ENCODE data around the gene SLAMF1. TPM values are rescaled to one million over a fixed set of nuclear protein-coding genes. Genes with fewer than 3 reads are reported as not detected.
"Not testable (repeated sequence)": the region's sequence is repeated elsewhere in the genome, so short reads cannot be mapped to it uniquely, and the experiment has no call there.

SLAMF1 gene
- total RNA-seq: under 1 TPM; 0.20 to 0.42 (median 0.28) TPM
- long read RNA-seq, partial matches to known transcripts: 1 of 1 reads
- long read RNA-seq, other reads (novel, unspliced or antisense): 0 of 1 reads

- intact Hi-C loops (cut with DNase I): no loop called here
- TF ChIP-seq CTCF (IDR thresholded peaks at IDR 0.05): no peak
- TF ChIP-seq POLR2A (IDR thresholded peaks at IDR 0.05): no peak
- Histone ChIP-seq H3K27me3 (no peaks in the 10 kb centered on the region), H3K4me1 (no peaks in the 10 kb centered on the region), H3K36me3 (no peaks in the 10 kb centered on the region), H3K27ac (no peak within 1 kb of the TSS), H3K4me3 (no peak within 1 kb of the TSS), H3K9me3 (no peaks in the 10 kb centered on the region)
- WGBS (ENCODE audit: insufficient coverage, low coverage, low lambda C conversion rate, missing lambda C conversion rate): 38% methylated on average over 8 of the region's 11 CpGs
- DNase-seq: no peak
- peak in 3 of 4 donors; percentile 30 to 45 (median 41) for ATAC-seq
These were observed at the start of gene SLAMF1 for GRCh38 chr1:160646711-160647328. Gene SLAMF1 (minus strand): TSS chr1:160647044. CDS start chr1:160646945, 99 bp downstream.

GRCh38 chr1:160692390-160692789, 45.5 kb upstream of the SLAMF1 start:
- H3K27me3 ChIP-seq; DNase-seq; ATAC-seq; H3K4me1 ChIP-seq; H3K4me3 ChIP-seq; H3K27ac ChIP-seq; H3K36me3 ChIP-seq; intact Hi-C loops (cut with DNase I); H3K9me3 ChIP-seq: not testable (repeated sequence)
- 68% methylated on average over 7 of the region's 10 CpGs for WGBS (ENCODE audit: insufficient coverage, low coverage, low lambda C conversion rate, missing lambda C conversion rate)
- peak in 3 of 4 donors; percentile 9 to 23 (median 15) for TF ChIP-seq CTCF (IDR thresholded peaks at IDR 0.05)

GRCh38 chr1:160685266-160685665, 38.4 kb upstream of the SLAMF1 start:
- Histone ChIP-seq H3K36me3 (no peaks in the 10 kb centered on the region), H3K27me3 (no peaks in the 10 kb centered on the region), H3K4me3 (no peak overlapping the region), H3K4me1 (no peaks in the 10 kb centered on the region), H3K27ac (no peak overlapping the region), H3K9me3 (no peaks in the 10 kb centered on the region)
- intact Hi-C loops (cut with DNase I): no loop called here
- TF ChIP-seq POLR2A (IDR thresholded peaks at IDR 0.05): no peak
- TF ChIP-seq CTCF (IDR thresholded peaks at IDR 0.05): no peak
- DNase-seq (no peak), ATAC-seq (no peak)

- intact Hi-C loops (cut with DNase I): no loop called here
- no peak overlapping the region for H3K4me3 ChIP-seq
- no peaks in the 10 kb centered on the region for H3K36me3 ChIP-seq
- TF ChIP-seq CTCF (IDR thresholded peaks at IDR 0.05) (no peak), POLR2A (IDR thresholded peaks at IDR 0.05) (no peak)
- DNase-seq (no peak), ATAC-seq (peak in 2 of 4 donors; percentile 28 to 30)
- H3K4me1 ChIP-seq: no peaks in the 10 kb centered on the region
- no peaks in the 10 kb centered on the region for H3K9me3 ChIP-seq
- H3K27ac ChIP-seq: no peak overlapping the region
- H3K27me3 ChIP-seq: no peaks in the 10 kb centered on the region
- WGBS (ENCODE audit: insufficient coverage, low coverage, low lambda C conversion rate, missing lambda C conversion rate): 44% methylated on average over 4 of the region's 4 CpGs
These were observed 36.4 kb upstream of the SLAMF1 start for GRCh38 chr1:160682983-160683865.

All from right lobe of liver (tissue), 6 donors.